ENCODE measurements around the gene PLEKHM2. TPM values are rescaled to one million over a fixed set of nuclear protein-coding genes. Genes with fewer than 3 reads are reported as not detected.

The PLEKHM2 gene
- total RNA-seq, 4 donors from 2014 or later: 34.6 to 57.9 (median 42.4) TPM

DNA sequence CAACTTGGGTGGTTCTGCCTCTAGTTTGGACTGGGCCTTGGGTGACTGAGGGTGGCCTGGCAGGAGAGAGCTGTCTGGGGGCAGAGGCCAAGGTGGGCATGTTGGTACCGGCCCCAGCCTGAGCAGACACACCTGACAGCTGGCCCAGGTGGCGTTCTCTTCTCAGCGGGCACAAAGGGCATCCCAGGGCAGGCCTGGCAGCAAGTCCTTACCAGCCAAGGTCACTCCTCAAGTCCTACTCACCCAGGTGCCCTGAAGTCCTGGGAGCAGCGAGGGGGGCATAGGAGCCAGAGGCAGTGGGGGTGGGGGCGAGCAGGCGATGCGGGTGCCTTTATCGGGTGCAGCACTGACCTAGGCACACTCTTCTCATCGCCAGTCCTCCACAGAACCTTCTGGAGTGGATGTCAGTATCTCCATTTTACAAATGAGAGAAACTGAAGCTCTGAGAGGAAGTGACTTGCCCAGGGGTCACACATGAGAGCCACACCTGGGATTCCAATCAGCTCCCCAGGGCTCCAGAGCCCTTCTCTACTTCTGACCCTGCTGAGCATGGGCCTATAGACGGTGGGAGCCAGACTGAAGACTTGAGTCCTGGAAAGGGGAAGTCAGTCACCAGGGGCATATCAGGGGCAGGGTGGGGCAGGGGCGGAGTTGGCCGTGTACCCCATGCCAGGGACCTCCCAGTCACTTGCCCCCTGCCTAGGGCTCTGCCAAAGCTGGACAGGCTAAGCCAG, 51.4 kb downstream of the PLEKHM2 start:
- H3K4me1 ChIP-seq: peaks cover 27 to 62% (median 35%) of the 10 kb centered on the region in 3 donors
- no peaks in the 10 kb centered on the region for H3K27me3 ChIP-seq
- H3K9me3 ChIP-seq: no peaks in the 10 kb centered on the region
- H3K4me3 ChIP-seq: no peak overlapping the region
- H3K27ac ChIP-seq: peak overlapping the region; percentile 50 to 75 (median 68)
- H3K36me3 ChIP-seq: peaks cover 35 to 48% (median 37%) of the 10 kb centered on the region in 3 donors
- TF ChIP-seq POLR2A (IDR thresholded peaks at IDR 0.05): no peak
- TF ChIP-seq, protein P1, sequence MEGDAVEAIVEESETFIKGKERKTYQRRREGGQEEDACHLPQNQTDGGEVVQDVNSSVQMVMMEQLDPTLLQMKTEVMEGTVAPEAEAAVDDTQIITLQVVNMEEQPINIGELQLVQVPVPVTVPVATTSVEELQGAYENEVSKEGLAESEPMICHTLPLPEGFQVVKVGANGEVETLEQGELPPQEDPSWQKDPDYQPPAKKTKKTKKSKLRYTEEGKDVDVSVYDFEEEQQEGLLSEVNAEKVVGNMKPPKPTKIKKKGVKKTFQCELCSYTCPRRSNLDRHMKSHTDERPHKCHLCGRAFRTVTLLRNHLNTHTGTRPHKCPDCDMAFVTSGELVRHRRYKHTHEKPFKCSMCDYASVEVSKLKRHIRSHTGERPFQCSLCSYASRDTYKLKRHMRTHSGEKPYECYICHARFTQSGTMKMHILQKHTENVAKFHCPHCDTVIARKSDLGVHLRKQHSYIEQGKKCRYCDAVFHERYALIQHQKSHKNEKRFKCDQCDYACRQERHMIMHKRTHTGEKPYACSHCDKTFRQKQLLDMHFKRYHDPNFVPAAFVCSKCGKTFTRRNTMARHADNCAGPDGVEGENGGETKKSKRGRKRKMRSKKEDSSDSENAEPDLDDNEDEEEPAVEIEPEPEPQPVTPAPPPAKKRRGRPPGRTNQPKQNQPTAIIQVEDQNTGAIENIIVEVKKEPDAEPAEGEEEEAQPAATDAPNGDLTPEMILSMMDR (IDR thresholded peaks at IDR 0.05): no peak
- intact Hi-C loops (cut with DNase I): no loop called here
- no peak for DNase-seq
- 47 to 52% methylated on average over 3 to 9 of the region's 12 CpGs for WGBS, 2 donors

DNA sequence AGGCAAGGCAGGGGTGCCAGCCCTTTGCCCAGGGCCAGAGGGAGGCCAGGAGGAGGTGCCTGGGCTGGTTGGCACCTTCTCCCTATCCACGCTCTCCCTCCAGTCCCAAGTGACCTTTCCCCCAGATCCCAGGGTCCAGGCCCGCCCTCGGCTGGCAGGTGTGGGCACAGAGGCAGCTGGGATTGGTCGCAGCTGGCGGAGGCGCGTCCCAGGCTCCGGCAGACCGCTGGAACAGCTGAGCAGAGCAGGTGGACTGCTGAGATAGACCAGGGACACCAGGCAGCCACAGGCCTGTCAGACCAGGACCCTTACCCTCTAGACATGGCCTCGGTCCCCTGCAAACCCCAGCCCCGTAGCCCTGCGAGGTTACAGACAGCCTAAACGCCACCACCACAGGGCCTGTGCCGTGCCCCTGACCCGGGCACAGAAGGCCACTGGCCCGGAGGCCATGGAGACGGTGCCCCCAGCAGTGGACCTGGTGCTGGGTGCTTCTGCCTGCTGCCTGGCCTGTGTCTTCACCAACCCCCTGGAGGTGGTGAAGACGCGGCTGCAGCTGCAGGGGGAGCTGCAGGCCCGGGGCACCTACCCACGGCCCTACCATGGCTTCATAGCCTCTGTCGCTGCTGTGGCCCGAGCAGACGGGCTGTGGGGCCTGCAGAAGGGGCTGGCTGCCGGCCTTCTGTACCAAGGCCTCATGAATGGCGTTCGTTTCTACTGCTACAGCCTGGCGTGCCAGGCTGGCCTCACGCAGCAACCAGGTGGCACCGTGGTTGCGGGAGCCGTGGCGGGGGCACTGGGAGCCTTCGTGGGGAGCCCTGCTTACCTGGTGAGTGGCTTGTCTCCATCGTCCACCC, 52.1 kb downstream of the PLEKHM2 start, which contains the start of gene SLC25A34:
Gene SLC25A34 (plus strand): TSS at position 221 of the 854 bp plus-strand sequence. CDS start 228 bp downstream, at position 449.
- no peak within 1 kb of the TSS for H3K4me3 ChIP-seq
- peak within 1 kb of the TSS; percentile 50 to 75 (median 68) for H3K27ac ChIP-seq
- WGBS, 2 donors: 85 to 94% methylated on average over 4 to 16 of the region's 35 CpGs
- TF ChIP-seq, protein P1 (IDR thresholded peaks at IDR 0.05): no peak
- no peak for TF ChIP-seq POLR2A (IDR thresholded peaks at IDR 0.05)
- no peak for DNase-seq
- no peaks in the 10 kb centered on the region for H3K27me3 ChIP-seq
- peaks cover 27 to 40% (median 29%) of the 10 kb centered on the region in 3 donors for H3K36me3 ChIP-seq
- peaks cover 32 to 70% (median 39%) of the 10 kb centered on the region in 3 donors for H3K4me1 ChIP-seq
- intact Hi-C loops (cut with DNase I): no loop called here
- H3K9me3 ChIP-seq: no peaks in the 10 kb centered on the region

DNA sequence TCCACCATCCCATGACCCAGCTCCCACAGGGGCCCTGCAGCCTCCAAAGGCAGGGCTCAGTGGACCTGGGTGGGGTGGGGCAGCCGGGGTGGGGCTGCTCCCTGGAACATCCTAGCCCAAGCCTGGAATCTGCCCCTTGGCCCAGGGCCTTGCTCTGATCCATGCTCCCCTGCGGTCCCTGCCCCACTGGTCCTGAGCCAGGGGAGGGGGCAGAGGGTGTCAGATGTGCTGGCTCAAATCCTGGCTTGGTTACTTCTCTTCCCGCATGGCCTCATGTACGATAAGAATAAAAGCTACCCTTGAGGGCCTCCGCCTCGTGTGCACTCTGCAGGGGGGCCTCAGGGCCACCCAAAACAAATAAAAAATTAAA, 52.8 kb downstream of the PLEKHM2 start:
- Histone ChIP-seq H3K27me3 (no peaks in the 10 kb centered on the region), H3K36me3 (peaks cover 21 to 34% (median 23%) of the 10 kb centered on the region in 3 donors), H3K4me1 (peaks cover 32 to 76% (median 44%) of the 10 kb centered on the region in 3 donors), H3K4me3 (no peak overlapping the region), H3K9me3 (no peaks in the 10 kb centered on the region), H3K27ac (peak overlapping the region in 3 of 4 donors; percentile 5 to 75 (median 75))
- 39% methylated on average over 3 of the region's 6 CpGs; no CpG with 5 or more reads in 1 of the 2 donors for WGBS, 2 donors
- TF ChIP-seq, protein P1 (IDR thresholded peaks at IDR 0.05): no peak
- TF ChIP-seq POLR2A (IDR thresholded peaks at IDR 0.05): no peak
- DNase-seq: no peak
- intact Hi-C loops (cut with DNase I): no loop called here

DNA sequence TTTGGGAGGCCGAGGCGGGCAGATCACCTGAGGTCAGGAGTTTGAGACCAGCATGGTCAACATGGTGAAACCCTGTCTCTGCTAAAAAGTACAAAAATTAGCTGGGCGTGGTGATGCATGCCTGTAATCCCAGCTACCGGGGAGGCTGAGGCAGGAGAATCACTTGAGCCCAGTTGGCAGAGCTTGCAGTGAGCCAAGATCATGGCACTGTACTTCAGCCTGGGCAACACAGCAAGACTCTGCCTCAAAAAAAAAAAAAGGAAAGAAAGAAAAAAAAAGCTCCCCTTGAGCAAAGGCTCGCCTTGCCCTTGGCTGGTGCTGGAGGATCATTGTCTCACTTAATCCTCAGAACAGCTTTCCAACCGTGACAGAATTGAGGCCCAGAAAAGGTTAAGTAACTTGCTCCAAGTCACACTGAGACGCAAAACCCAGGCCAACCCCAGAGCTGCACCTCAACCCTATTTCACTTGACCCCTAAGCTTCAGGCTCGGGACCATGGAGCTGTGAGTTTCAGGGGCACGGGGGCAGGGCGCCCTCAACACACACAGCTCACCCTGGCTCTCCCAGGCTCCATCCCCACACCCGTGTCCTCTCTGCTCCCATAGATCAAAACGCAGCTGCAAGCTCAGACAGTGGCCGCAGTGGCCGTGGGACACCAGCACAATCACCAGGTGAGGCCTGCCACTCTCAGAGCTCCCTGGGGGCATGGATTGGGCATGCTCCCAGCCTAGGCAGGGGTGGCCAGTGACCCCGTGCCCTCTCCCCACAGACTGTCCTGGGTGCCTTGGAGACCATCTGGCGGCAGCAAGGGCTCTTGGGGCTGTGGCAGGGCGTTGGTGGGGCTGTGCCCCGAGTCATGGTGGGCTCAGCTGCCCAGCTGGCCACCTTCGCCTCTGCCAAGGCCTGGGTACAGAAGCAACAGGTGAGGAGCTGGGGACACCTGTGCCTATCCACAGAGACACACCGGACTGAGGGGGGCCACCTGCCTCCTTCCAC, 53.5 kb downstream of the PLEKHM2 start:
- Histone ChIP-seq H3K27ac (peak overlapping the region; percentile 5 to 75 (median 54)), H3K9me3 (no peaks in the 10 kb centered on the region), H3K36me3 (peaks cover 16 to 27% (median 18%) of the 10 kb centered on the region in 3 donors), H3K4me1 (peaks cover 32 to 75% (median 42%) of the 10 kb centered on the region in 3 donors), H3K27me3 (no peaks in the 10 kb centered on the region), H3K4me3 (no peak overlapping the region)
- no peak for DNase-seq
- intact Hi-C loops (cut with DNase I): no loop called here
- TF ChIP-seq, protein P1 (IDR thresholded peaks at IDR 0.05): no peak
- TF ChIP-seq POLR2A (IDR thresholded peaks at IDR 0.05): no peak
- WGBS, 2 donors: 46 to 57% methylated on average over 6 to 9 of the region's 20 CpGs
